ENCODE measurements around the gene LRGUK.

DNA sequence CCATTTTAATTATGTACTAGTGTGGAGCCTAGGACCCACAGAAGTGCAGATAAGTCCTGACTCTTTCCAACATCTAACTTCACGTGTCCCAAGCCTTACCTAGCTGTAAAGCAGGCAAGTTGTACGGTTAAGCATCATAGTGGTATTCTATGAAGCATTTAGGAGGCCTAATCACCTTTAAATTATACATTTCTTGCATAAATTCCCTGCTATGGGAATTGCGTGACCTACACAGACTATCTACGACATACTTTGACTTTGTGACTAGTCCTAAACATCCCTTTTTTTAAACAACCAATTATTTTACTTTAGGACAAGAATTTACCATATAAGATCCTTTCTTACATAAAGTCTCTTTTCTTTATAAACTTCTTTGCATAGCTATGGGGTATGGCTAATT is 37.7 kb upstream of the LRGUK start:
- TF ChIP-seq, protein P1, sequence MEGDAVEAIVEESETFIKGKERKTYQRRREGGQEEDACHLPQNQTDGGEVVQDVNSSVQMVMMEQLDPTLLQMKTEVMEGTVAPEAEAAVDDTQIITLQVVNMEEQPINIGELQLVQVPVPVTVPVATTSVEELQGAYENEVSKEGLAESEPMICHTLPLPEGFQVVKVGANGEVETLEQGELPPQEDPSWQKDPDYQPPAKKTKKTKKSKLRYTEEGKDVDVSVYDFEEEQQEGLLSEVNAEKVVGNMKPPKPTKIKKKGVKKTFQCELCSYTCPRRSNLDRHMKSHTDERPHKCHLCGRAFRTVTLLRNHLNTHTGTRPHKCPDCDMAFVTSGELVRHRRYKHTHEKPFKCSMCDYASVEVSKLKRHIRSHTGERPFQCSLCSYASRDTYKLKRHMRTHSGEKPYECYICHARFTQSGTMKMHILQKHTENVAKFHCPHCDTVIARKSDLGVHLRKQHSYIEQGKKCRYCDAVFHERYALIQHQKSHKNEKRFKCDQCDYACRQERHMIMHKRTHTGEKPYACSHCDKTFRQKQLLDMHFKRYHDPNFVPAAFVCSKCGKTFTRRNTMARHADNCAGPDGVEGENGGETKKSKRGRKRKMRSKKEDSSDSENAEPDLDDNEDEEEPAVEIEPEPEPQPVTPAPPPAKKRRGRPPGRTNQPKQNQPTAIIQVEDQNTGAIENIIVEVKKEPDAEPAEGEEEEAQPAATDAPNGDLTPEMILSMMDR (conservative IDR thresholded peaks at IDR 0.05) = no peak
- TF ChIP-seq ZFX (IDR thresholded peaks at IDR 0.05) = no peak

Data from C4-2B (cell line).